Measurements from ENCODE around the gene CDC42EP1.

Gene CDC42EP1

GRCh38 chr22:37610480-37611129 is 50.3 kb downstream of the CDC42EP1 start:
- DNase-seq (ENCODE audit: low read depth, low spot score), result no peak

- no peak for DNase-seq (ENCODE audit: low read depth, low spot score)
Observed at GRCh38 chr22:37611207-37611606, 50.9 kb downstream of the CDC42EP1 start.

- no peak for DNase-seq (ENCODE audit: low read depth, low spot score)
Observed at GRCh38 chr22:37616201-37617083, 56.2 kb downstream of the CDC42EP1 start.

DNA sequence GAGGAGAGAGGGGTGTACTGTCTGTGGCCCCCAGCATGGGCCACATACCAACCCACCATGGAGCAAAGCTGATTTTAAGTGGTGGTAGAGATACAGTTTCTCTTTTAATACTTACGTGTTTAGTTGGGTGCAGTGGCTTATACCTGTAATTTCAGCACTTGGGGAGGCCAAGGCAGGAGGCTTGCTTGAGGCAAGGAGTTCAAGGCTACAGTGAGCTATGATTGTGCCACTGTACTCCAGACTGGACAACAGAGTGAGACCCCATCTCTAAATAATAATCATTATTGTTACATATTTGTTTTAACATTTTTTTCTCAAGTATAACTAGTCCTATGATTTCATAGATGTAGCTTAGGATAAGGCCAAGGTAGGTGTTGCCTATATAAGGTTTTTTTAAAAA is 57.2 kb downstream of the CDC42EP1 start:
- no peak for DNase-seq (ENCODE audit: low read depth, low spot score)

DNA sequence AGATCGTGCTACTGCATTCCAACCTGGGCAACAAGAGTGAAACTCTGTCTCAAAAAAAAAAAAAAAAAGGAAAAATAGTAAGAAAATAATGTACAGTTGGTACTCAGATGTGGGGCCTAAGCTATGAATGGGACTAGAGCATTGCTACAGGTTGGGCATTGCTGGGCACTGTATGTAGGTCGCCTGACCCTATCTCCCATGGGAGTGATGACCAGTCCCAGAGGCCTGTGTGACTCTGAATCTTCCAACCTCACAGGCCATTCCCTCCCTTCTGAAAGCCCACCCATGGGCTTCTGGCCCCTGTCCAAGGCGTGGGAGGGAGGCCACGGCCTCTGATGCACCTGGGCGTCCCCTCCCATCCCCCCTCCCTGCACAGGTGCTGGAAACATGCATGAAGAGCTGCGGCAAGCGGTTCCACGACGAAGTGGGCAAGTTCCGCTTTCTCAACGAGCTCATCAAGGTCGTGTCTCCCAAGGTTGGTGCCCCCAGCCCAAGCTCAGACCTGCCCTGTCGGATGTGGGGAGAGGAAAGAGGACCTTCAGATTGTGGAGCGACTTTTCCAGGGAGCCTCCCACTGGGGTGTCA is 57.9 kb downstream of the CDC42EP1 start:
- no peak for DNase-seq (ENCODE audit: low read depth, low spot score)

DNA sequence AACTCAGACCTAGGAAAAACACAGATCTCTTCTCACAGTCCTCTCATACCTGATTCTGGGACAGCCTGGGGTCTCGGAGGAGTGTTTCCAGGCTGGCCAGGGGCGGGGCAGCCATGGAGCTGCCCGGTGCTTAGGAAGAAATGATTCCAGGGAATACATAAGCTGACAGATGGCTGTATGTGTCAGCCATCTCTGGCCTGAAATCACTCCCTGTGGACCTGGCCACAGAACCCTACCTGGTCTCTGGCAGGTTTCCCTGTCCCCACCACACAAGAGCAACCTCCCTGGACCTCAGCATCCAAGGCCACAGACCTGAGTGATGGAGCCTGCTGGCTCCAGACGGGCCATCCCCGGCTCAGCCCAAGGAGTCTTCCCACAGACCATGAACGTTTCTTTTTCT is 58.4 kb downstream of the CDC42EP1 start:
- DNase-seq (ENCODE audit: low read depth, low spot score), result no peak
